Measurements from ENCODE around the gene PTPRS. TPM values are rescaled to one million over a fixed set of nuclear protein-coding genes. Genes with fewer than 3 reads are reported as not detected.

The PTPRS gene
- total and polyA plus RNA-seq, 9 of the 15 experiments (the other 6 are each of a cell fraction or from before 2014, with no cell fraction given) = 1.1 to 49.4 (median 14.1) TPM

DNA sequence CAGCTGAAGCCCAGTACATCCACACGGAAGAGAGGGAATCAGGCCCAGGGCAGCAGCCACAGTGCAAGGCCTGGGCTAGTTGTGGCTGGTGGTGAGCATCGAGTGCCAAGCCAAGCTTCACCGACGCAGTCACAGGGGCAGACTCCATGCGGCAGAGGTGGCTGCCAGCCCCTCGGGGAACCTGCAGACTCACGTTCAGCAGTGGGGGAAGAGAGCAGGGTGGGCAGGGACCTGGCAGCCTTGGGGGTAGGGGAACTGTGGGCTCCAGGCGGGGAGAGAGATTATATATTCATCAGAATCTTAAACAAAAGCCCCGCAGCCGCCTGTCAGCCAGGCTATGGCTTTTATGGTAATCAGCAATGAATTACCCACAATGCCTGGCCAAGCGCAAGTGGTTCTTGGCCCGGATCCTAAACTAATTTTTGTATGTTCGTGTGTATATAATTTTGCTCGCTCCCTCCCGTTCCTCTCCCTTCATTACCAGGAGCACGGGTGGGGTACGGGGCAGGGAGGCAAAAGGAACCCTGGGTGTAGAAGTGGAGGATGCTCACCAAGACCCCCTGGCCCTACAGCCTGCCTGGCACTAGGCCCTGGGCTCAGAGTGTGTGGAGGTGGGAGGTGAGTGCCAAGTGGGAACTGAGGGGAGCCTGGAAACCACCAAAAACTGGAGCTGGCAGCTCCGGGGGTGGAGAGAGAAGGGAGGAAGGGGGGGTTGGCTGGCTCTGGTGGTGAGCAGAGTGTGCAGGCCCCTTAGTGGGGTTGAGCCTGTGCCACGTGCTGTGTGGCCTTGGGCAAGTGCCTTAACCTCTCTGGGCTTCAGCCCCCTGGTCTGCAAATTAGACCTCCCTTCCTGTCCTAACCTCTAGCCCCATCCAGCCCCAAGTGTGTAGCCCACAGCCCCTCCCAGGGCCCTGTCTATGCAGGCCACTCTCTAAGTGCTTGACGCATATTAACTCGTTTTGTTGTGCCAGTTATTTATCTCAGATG lies 31.9 kb downstream of the PTPRS start (continued):
- TF ChIP-seq E2F1 (CRISPR knock-in tag; IDR thresholded peaks at IDR 0.05) = no peak
- TF ChIP-seq ZNF316 (IDR thresholded peaks at IDR 0.05) = peak; percentile 68
- no peak for TF ChIP-seq ZNF165 (CRISPR knock-in tag; IDR thresholded peaks at IDR 0.05; ENCODE audit: borderline replicate concordance)
- TF ChIP-seq BDP1 (IDR thresholded peaks at IDR 0.05; ENCODE audit: insufficient read depth, insufficient read length) = no peak
- TF ChIP-seq ZNF785 (CRISPR knock-in tag; IDR thresholded peaks at IDR 0.05) = no peak
- TF ChIP-seq GTF2A2 (tag; IDR thresholded peaks at IDR 0.05) = peak; percentile 91
- TF ChIP-seq SMARCE1 (IDR thresholded peaks at IDR 0.05) = no peak
- TF ChIP-seq KLF16 (IDR thresholded peaks at IDR 0.05) = no peak
- TF ChIP-seq ARID1B (IDR thresholded peaks at IDR 0.05) = 0 out of 2 replicates have a peak, but pooled peaks have one; percentile 24
- no peak for TF ChIP-seq FOS (IDR thresholded peaks at IDR 0.05; ENCODE audit: extremely low read depth, insufficient read length)
- peak; percentile 73; the same call in 1 of the 2 replicates for TF ChIP-seq ZNF586 (CRISPR knock-in tag; conservative IDR thresholded peaks at IDR 0.05)
- TF ChIP-seq POLR2AphosphoS2 (IDR thresholded peaks at IDR 0.05; ENCODE audit: low read length) = no peak
- no peak for TF ChIP-seq IRF1 (CRISPR knock-in tag; IDR thresholded peaks at IDR 0.05; ENCODE audit: borderline replicate concordance)
- no peak for TF ChIP-seq ESRRA (IDR thresholded peaks at IDR 0.05; ENCODE audit: borderline replicate concordance, low read depth)
- no peak for TF ChIP-seq BACH1 (tag; IDR thresholded peaks at IDR 0.05)
- TF ChIP-seq CSDE1 (IDR thresholded peaks at IDR 0.05) = 0 out of 4 replicates have a peak, but pooled peaks of 1 of the 2 experiments have one; percentile 53
- no peak for TF ChIP-seq ARID4B (CRISPR knock-in tag; IDR thresholded peaks at IDR 0.05)
- TF ChIP-seq DMBX1 (CRISPR knock-in tag; IDR thresholded peaks at IDR 0.05; ENCODE audit: borderline replicate concordance) = no peak
- TF ChIP-seq, protein P1, sequence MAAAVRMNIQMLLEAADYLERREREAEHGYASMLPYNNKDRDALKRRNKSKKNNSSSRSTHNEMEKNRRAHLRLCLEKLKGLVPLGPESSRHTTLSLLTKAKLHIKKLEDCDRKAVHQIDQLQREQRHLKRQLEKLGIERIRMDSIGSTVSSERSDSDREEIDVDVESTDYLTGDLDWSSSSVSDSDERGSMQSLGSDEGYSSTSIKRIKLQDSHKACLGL (CRISPR knock-in tag; IDR thresholded peaks at IDR 0.05; ENCODE audit: borderline replicate concordance, poor library complexity, severe bottlenecking) = no peak
- TF ChIP-seq MYNN (IDR thresholded peaks at IDR 0.05) = peak; percentile 87
- TF ChIP-seq MYNN (CRISPR knock-in tag; IDR thresholded peaks at IDR 0.05) = no peak

Data from K562 (cell line).